GM21717 (cell line): ENCODE data around the gene RGS12.
A peak's percentile ranks its signal among the peaks of the same experiment; 100 is the strongest.

Source experiments
- ATAC-seq: cut with Tn5 transposase; IDR thresholded peaks from one replicate; pipeline ENCODE4 v1.9.1; 2021; ENCODE audit warnings: mild to moderate bottlenecking, moderate library complexity; ENCODE audit not compliant: unreplicated experiment

RGS12 gene

GRCh38 chr4:3292571-3293400, at the start of gene RGS12:
Gene RGS12, plus strand, starts transcription at chr4:3293021. Its CDS starts 23,150 bp downstream, at chr4:3316171.
- peak; percentile 86 for ATAC-seq

GRCh38 chr4:3243136-3243780, 49.6 kb upstream of the RGS12 start:
- no peak for ATAC-seq

GRCh38 chr4:3244002-3244401, 48.8 kb upstream of the RGS12 start:
- ATAC-seq = no peak

- ATAC-seq = no peak
These were observed 48.1 kb upstream of the RGS12 start for GRCh38 chr4:3244747-3245146.

GRCh38 chr4:3245676-3246075, 47.1 kb upstream of the RGS12 start:
- ATAC-seq = no peak

- no peak for ATAC-seq
These were observed 46.1 kb upstream of the RGS12 start for GRCh38 chr4:3246458-3247398.

GRCh38 chr4:3247399-3248177, 45.2 kb upstream of the RGS12 start:
- no peak for ATAC-seq

- ATAC-seq = no peak
These were observed 44.7 kb upstream of the RGS12 start for GRCh38 chr4:3248178-3248480.

GRCh38 chr4:3248811-3249661, 43.8 kb upstream of the RGS12 start, which contains the start of gene MSANTD1:
Gene MSANTD1, plus strand, starts transcription at chr4:3249159. Its CDS starts 64 bp downstream, at chr4:3249223.
- no peak for ATAC-seq

GRCh38 chr4:3249711-3250437, 42.9 kb upstream of the RGS12 start:
- ATAC-seq = no peak

- ATAC-seq = no peak
These were observed 42.3 kb upstream of the RGS12 start for GRCh38 chr4:3250438-3250955.

- ATAC-seq = no peak
These were observed 41.7 kb upstream of the RGS12 start for GRCh38 chr4:3250956-3251690.

- ATAC-seq = no peak
These were observed 40.9 kb upstream of the RGS12 start for GRCh38 chr4:3251691-3252479.

GRCh38 chr4:3252480-3252828, 40.4 kb upstream of the RGS12 start:
- ATAC-seq = no peak

GRCh38 chr4:3252831-3253641, 39.8 kb upstream of the RGS12 start:
- no peak for ATAC-seq

GRCh38 chr4:3253808-3254207, 39.0 kb upstream of the RGS12 start:
- no peak for ATAC-seq
